GM12892 (cell line): ENCODE data around the gene CMTM1.

Experiments used
- DNase-seq: peaks from one replicate; pipeline ENCODE4 v3.0.0; 2011; ENCODE audit not compliant: insufficient read length
- FAIRE-seq: peaks from 2 replicates; lab custom pipeline; 2011; peaks lifted over from hg19 to GRCh38; lab: Jason Lieb, UNC
- POLR2A ChIP-seq: IDR thresholded peaks from 2 replicates; pipeline ENCODE4 v1.6.1; 2011; ENCODE audit warnings: low read depth, low read length, control low read depth
- POLR2AphosphoS5 ChIP-seq: IDR thresholded peaks from 2 replicates; pipeline ENCODE4 v1.6.1; 2011; ENCODE audit warnings: low read depth, low read length, control low read depth
- TAF1 ChIP-seq: IDR thresholded peaks from 2 replicates; pipeline ENCODE4 v1.6.1; 2011; ENCODE audit warnings: low read depth, mild to moderate bottlenecking, control low read depth, low read length, borderline replicate concordance

The CMTM1 gene

GRCh38 chr16:66574081-66574480 is 7.8 kb downstream of the CMTM1 start:
- FAIRE-seq (no peak), DNase-seq (no peak)
- TF ChIP-seq TAF1, result no peak
- TF ChIP-seq POLR2AphosphoS5, result no peak
- TF ChIP-seq POLR2A, result no peak

- DNase-seq (no peak), FAIRE-seq (no peak)
- no peak for TF ChIP-seq TAF1
- no peak for TF ChIP-seq POLR2AphosphoS5
- no peak for TF ChIP-seq POLR2A
Observed at GRCh38 chr16:66574531-66574930, 8.3 kb downstream of the CMTM1 start.

DNA sequence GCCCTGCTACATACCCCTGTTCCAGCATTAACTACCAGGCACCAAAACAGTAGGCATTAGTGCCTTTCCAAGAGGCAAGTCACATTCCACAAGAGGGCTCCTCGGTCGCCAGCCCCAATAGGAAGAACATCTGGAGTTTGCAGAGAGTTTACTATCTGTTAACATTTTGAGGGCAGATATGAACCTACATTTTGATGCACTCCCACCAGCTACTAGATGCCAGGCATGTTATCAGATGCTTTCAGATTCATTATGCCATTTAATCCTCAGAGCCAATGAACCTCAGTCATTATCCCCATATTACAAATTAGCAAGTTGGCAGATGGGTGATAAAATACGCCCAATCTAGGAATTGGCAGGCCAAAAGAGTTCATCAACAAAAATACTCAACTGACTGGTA is 8.8 kb downstream of the CMTM1 start:
- FAIRE-seq, result no peak
- no peak for DNase-seq

DNA sequence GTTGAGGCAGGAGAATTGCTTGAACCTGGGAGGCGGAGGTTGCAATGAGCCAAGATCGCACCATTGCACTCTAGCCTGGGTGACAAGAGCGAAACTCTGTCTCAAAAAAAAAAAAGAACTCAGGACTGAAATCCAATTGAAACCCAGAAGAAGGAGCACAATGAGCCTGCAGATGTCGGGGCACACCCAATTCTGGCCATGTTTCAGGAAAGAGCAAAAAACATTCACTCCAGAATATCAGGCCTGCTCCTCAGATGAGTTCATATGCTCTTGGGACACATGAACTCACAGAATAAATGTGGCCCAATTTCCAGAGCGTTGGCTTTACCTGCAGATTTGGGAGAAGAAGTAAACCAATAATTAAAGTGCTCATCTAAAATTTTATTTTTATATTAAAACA is 10.1 kb downstream of the CMTM1 start:
- TF ChIP-seq POLR2AphosphoS5, result no peak
- TF ChIP-seq TAF1, result no peak
- no peak for TF ChIP-seq POLR2A
- DNase-seq (no peak), FAIRE-seq (no peak)

More for the DNA sequence above, 8.8 kb downstream of the CMTM1 start:
- no peak for TF ChIP-seq POLR2A
- no peak for TF ChIP-seq POLR2AphosphoS5
- no peak for TF ChIP-seq TAF1

GRCh38 chr16:66578651-66579531 is 12.7 kb downstream of the CMTM1 start, which contains the start of gene CMTM2:
CMTM2 (plus strand) TSS chr16:66579463; CDS start chr16:66579608, 145 bp downstream.
- DNase-seq (no peak), FAIRE-seq (no peak)
- no peak for TF ChIP-seq TAF1
- no peak for TF ChIP-seq POLR2AphosphoS5
- TF ChIP-seq POLR2A, result no peak

DNA sequence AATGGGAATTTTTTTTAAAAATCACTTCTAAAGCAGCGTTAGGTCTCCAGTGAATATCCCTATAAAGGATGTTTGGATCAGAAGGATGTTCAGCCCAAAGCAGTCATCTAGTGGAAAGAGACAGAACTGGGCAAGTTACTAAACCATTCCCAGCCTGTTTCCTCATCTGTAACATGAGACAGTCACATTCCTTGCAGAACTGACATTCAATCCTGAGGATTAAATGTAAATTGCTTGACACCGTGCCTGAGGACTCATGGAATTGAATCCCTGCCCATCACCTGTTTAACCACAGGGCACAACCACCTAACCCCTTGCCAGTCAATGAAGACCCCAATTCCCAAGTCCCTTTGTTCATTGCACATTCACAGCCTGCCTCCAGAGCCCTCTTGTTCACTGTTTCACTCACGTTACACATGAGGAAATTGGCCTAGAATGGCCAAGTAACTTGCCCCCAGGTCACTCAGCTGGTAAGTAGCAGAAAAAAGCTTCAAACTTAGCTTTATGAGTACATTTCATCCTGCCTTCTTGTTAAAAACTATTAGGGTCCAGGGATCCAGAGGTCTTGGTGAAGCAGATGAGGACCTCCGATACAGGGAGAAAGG is 14.5 kb downstream of the CMTM1 start:
- no peak for TF ChIP-seq TAF1
- TF ChIP-seq POLR2A, result no peak
- FAIRE-seq (no peak), DNase-seq (no peak)

GRCh38 chr16:66581246-66581952 is 15.2 kb downstream of the CMTM1 start:
- FAIRE-seq, result no peak
- DNase-seq, result no peak
- TF ChIP-seq TAF1 (no peak), POLR2A (no peak), POLR2AphosphoS5 (no peak)

GRCh38 chr16:66585481-66586239 is 19.4 kb downstream of the CMTM1 start:
- DNase-seq (no peak), FAIRE-seq (no peak)
- TF ChIP-seq POLR2AphosphoS5 (no peak), POLR2A (no peak), TAF1 (no peak)

GRCh38 chr16:66587881-66588600 is 21.8 kb downstream of the CMTM1 start:
- FAIRE-seq (no peak), DNase-seq (no peak)
- TF ChIP-seq POLR2A (no peak), TAF1 (no peak), POLR2AphosphoS5 (no peak)
